ENCODE measurements around the gene WNT3. TPM values are rescaled to one million over a fixed set of nuclear protein-coding genes. Genes with fewer than 3 reads are reported as not detected.

Gene WNT3
- total and polyA plus RNA-seq, 2 experiments from 2014 or later = 2.7 to 3.4 TPM

- TF ChIP-seq ETS1 (IDR thresholded peaks at IDR 0.05) (no peak), STAT1 (IDR thresholded peaks at IDR 0.05; ENCODE audit: unreplicated experiment) (no peak), EZH2 (IDR thresholded peaks at IDR 0.05; ENCODE audit: low read depth, unreplicated experiment) (no peak), POLR2AphosphoS5 (IDR thresholded peaks at IDR 0.05; ENCODE audit: low read depth) (no peak), ZNF114 (CRISPR knock-in tag; IDR thresholded peaks at IDR 0.05) (no peak)
These were observed 41.5 kb upstream of the WNT3 start (continued) for GRCh38 chr17:46859996-46860395.

GRCh38 chr17:46857600-46857999, 39.1 kb upstream of the WNT3 start:
- H3F3A ChIP-seq (replicated peaks; ENCODE audit: low read depth) = no peaks in the 10 kb centered on the region
- H3K27ac ChIP-seq (ENCODE audit: low read depth) = no peak overlapping the region
- peaks cover 21% of the 10 kb centered on the region for H3K27me3 ChIP-seq (ENCODE audit: insufficient read depth)
- no peaks in the 10 kb centered on the region for H3K36me3 ChIP-seq (ENCODE audit: insufficient read depth)
- H3K79me2 ChIP-seq (replicated peaks; ENCODE audit: insufficient read depth) = no peaks in the 10 kb centered on the region
- H3K4me3 ChIP-seq = no peak overlapping the region
- Mint-ChIP-seq H3K27ac (no peak overlapping the region), H3K4me1 (peaks cover 8% of the 10 kb centered on the region), H3K36me3 (ENCODE audit: low read depth) (no peaks in the 10 kb centered on the region), H3K4me3 (no peak overlapping the region), H3K9me3 (no peaks in the 10 kb centered on the region), H3K27me3 (ENCODE audit: insufficient read depth, low read depth, poor library complexity) (peaks cover 17% of the 10 kb centered on the region)
- peaks cover 7% of the 10 kb centered on the region; the same call in 1 of the 2 replicates for H3K4me1 ChIP-seq (ENCODE audit: insufficient read depth)
- H3K9me2 ChIP-seq (ENCODE audit: insufficient read depth) = no peaks in the 10 kb centered on the region
- ATAC-seq = no peak
- H4K20me1 ChIP-seq (replicated peaks; ENCODE audit: insufficient read depth) = no peaks in the 10 kb centered on the region
- H3K4me2 ChIP-seq = no peak overlapping the region
- DNase-seq (ENCODE audit: low spot score) = no peak
- H2AFZ ChIP-seq = no peak overlapping the region
- TF ChIP-seq EZH2phosphoT487 (IDR thresholded peaks at IDR 0.05; ENCODE audit: unreplicated experiment) (no peak), ETS1 (IDR thresholded peaks at IDR 0.05) (no peak), EZH2 (IDR thresholded peaks at IDR 0.05; ENCODE audit: low read depth, unreplicated experiment) (no peak), CREB1 (CRISPR knock-in tag; IDR thresholded peaks at IDR 0.05; ENCODE audit: low read depth) (no peak), POLR2AphosphoS5 (IDR thresholded peaks at IDR 0.05; ENCODE audit: low read depth) (no peak), ZNF331 (CRISPR knock-in tag; IDR thresholded peaks at IDR 0.05; ENCODE audit: low read depth) (no peak)
- TF ChIP-seq, protein P1, sequence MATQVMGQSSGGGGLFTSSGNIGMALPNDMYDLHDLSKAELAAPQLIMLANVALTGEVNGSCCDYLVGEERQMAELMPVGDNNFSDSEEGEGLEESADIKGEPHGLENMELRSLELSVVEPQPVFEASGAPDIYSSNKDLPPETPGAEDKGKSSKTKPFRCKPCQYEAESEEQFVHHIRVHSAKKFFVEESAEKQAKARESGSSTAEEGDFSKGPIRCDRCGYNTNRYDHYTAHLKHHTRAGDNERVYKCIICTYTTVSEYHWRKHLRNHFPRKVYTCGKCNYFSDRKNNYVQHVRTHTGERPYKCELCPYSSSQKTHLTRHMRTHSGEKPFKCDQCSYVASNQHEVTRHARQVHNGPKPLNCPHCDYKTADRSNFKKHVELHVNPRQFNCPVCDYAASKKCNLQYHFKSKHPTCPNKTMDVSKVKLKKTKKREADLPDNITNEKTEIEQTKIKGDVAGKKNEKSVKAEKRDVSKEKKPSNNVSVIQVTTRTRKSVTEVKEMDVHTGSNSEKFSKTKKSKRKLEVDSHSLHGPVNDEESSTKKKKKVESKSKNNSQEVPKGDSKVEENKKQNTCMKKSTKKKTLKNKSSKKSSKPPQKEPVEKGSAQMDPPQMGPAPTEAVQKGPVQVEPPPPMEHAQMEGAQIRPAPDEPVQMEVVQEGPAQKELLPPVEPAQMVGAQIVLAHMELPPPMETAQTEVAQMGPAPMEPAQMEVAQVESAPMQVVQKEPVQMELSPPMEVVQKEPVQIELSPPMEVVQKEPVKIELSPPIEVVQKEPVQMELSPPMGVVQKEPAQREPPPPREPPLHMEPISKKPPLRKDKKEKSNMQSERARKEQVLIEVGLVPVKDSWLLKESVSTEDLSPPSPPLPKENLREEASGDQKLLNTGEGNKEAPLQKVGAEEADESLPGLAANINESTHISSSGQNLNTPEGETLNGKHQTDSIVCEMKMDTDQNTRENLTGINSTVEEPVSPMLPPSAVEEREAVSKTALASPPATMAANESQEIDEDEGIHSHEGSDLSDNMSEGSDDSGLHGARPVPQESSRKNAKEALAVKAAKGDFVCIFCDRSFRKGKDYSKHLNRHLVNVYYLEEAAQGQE (IDR thresholded peaks at IDR 0.05; ENCODE audit: unreplicated experiment) = no peak
- TF ChIP-seq, protein P2, sequence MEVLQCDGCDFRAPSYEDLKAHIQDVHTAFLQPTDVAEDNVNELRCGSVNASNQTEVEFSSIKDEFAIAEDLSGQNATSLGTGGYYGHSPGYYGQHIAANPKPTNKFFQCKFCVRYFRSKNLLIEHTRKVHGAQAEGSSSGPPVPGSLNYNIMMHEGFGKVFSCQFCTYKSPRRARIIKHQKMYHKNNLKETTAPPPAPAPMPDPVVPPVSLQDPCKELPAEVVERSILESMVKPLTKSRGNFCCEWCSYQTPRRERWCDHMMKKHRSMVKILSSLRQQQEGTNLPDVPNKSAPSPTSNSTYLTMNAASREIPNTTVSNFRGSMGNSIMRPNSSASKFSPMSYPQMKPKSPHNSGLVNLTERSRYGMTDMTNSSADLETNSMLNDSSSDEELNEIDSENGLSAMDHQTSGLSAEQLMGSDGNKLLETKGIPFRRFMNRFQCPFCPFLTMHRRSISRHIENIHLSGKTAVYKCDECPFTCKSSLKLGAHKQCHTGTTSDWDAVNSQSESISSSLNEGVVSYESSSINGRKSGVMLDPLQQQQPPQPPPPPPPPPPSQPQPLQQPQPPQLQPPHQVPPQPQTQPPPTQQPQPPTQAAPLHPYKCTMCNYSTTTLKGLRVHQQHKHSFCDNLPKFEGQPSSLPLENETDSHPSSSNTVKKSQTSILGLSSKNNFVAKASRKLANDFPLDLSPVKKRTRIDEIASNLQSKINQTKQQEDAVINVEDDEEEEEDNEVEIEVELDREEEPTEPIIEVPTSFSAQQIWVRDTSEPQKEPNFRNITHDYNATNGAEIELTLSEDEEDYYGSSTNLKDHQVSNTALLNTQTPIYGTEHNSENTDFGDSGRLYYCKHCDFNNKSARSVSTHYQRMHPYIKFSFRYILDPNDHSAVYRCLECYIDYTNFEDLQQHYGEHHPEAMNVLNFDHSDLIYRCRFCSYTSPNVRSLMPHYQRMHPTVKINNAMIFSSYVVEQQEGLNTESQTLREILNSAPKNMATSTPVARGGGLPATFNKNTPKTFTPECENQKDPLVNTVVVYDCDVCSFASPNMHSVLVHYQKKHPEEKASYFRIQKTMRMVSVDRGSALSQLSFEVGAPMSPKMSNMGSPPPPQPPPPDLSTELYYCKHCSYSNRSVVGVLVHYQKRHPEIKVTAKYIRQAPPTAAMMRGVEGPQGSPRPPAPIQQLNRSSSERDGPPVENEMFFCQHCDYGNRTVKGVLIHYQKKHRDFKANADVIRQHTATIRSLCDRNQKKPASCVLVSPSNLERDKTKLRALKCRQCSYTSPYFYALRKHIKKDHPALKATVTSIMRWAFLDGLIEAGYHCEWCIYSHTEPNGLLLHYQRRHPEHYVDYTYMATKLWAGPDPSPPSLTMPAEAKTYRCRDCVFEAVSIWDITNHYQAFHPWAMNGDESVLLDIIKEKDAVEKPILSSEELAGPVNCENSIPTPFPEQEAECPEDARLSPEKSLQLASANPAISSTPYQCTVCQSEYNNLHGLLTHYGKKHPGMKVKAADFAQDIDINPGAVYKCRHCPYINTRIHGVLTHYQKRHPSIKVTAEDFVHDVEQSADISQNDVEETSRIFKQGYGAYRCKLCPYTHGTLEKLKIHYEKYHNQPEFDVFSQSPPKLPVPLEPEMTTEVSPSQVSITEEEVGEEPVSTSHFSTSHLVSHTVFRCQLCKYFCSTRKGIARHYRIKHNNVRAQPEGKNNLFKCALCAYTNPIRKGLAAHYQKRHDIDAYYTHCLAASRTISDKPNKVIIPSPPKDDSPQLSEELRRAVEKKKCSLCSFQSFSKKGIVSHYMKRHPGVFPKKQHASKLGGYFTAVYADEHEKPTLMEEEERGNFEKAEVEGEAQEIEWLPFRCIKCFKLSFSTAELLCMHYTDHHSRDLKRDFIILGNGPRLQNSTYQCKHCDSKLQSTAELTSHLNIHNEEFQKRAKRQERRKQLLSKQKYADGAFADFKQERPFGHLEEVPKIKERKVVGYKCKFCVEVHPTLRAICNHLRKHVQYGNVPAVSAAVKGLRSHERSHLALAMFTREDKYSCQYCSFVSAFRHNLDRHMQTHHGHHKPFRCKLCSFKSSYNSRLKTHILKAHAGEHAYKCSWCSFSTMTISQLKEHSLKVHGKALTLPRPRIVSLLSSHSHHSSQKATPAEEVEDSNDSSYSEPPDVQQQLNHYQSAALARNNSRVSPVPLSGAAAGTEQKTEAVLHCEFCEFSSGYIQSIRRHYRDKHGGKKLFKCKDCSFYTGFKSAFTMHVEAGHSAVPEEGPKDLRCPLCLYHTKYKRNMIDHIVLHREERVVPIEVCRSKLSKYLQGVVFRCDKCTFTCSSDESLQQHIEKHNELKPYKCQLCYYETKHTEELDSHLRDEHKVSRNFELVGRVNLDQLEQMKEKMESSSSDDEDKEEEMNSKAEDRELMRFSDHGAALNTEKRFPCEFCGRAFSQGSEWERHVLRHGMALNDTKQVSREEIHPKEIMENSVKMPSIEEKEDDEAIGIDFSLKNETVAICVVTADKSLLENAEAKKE (CRISPR knock-in tag; IDR thresholded peaks at IDR 0.05) = no peak
- TF ChIP-seq, protein P3, sequence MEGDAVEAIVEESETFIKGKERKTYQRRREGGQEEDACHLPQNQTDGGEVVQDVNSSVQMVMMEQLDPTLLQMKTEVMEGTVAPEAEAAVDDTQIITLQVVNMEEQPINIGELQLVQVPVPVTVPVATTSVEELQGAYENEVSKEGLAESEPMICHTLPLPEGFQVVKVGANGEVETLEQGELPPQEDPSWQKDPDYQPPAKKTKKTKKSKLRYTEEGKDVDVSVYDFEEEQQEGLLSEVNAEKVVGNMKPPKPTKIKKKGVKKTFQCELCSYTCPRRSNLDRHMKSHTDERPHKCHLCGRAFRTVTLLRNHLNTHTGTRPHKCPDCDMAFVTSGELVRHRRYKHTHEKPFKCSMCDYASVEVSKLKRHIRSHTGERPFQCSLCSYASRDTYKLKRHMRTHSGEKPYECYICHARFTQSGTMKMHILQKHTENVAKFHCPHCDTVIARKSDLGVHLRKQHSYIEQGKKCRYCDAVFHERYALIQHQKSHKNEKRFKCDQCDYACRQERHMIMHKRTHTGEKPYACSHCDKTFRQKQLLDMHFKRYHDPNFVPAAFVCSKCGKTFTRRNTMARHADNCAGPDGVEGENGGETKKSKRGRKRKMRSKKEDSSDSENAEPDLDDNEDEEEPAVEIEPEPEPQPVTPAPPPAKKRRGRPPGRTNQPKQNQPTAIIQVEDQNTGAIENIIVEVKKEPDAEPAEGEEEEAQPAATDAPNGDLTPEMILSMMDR (conservative IDR thresholded peaks at IDR 0.05; ENCODE audit: low read depth in 2 of 2) = no peak
